Gastroesophageal sphincter (tissue), 4 donors: ENCODE data around the gene REPIN1. TPM values are rescaled to one million over a fixed set of nuclear protein-coding genes. Genes with fewer than 3 reads are reported as not detected.

Experiments
- ATAC-seq: fragments of 150-250 bp; one replicate; pipeline ENCODE4 v1.9.1; 2016; ENCODE audit warnings: mild to moderate bottlenecking, moderate library complexity
- H3K27ac ChIP-seq, 4 donors: fragments of 200-600 bp; sonication (generic) in 3 of 4; 1 replicate in 3 of 4; 2 replicates in 1 of 4; pipeline ENCODE4 v1.5.1; 2016 to 2019
- H3K27me3 ChIP-seq: fragments of 200-600 bp; sonication (generic); one replicate; pipeline ENCODE4 v1.5.1; 2019
- H3K36me3 ChIP-seq, 2 donors: fragments of 200-600 bp; sonication (generic); one replicate each; pipeline ENCODE4 v1.5.1; 2019; ENCODE audit warnings: control low read depth in 1 of 2
- H3K4me1 ChIP-seq, 3 donors: fragments of 200-600 bp; sonication (generic); 1 replicate in 2 of 3; 2 replicates in 1 of 3; pipeline ENCODE4 v1.5.1; 2016 to 2019; ENCODE audit warnings: control low read depth in 2 of 3
- H3K4me3 ChIP-seq, 2 donors: fragments of 200-600 bp; sonication (generic); one replicate each; pipeline ENCODE4 v1.5.1; 2019; ENCODE audit warnings: mild to moderate bottlenecking in 1 of 2, moderate library complexity in 1 of 2
- H3K9me3 ChIP-seq, 3 donors: fragments of 200-600 bp; sonication (generic); one replicate each; pipeline ENCODE4 v1.5.1; 2017 to 2019; ENCODE audit warnings: control low read depth in 2 of 3
- EP300 ChIP-seq: sonication (generic); formaldehyde crosslinking; IDR thresholded peaks from one replicate; pipeline ENCODE4 v1.6.1; 2017; ENCODE audit warnings: antibody characterized with exemption, mild to moderate bottlenecking
- POLR2A ChIP-seq, 2 donors: fragments of 450-650 bp; IDR thresholded peaks; one replicate each; pipeline ENCODE4 v1.6.1; 2017; ENCODE audit warnings: antibody characterized with exemption in 2 of 2, mild to moderate bottlenecking in 2 of 2, moderate library complexity in 1 of 2
- POLR2AphosphoS5 ChIP-seq: sonication (generic); formaldehyde crosslinking; IDR thresholded peaks from one replicate; pipeline ENCODE4 v1.6.1; 2017; ENCODE audit warnings: antibody characterized with exemption
- WGBS, 2 donors: methylation state at CpG; one replicate each; pipeline ENCODE4 v1.1.5; 2018; ENCODE audit warnings: low coverage in 1 of 2; 5-methylcytosine and 5-hydroxymethylcytosine counted together
- total RNA-seq, 4 donors: library from RNA; depleted of rRNA; stranded (reverse); fragments of >200 nt; gene quantifications; one replicate each; pipeline ENCODE4 v1.1.0, GENCODE V29; 2016
- TF ChIP-seq, protein P1 (sequence below), 4 experiments: fragments of 200-600 bp in 2 of 4; fragments of 450-650 bp in 2 of 4; sonication (generic) in 1 of 4; IDR thresholded peaks; one replicate each; pipeline ENCODE4 v1.5.1; 2017 to 2019; ENCODE audit warnings: antibody characterized with exemption in 4 of 4, mild to moderate bottlenecking in 2 of 4, moderate library complexity in 2 of 4

Gene REPIN1
- total RNA-seq, 4 donors from 2014 or later = 72.7 to 132 (median 102) TPM

DNA sequence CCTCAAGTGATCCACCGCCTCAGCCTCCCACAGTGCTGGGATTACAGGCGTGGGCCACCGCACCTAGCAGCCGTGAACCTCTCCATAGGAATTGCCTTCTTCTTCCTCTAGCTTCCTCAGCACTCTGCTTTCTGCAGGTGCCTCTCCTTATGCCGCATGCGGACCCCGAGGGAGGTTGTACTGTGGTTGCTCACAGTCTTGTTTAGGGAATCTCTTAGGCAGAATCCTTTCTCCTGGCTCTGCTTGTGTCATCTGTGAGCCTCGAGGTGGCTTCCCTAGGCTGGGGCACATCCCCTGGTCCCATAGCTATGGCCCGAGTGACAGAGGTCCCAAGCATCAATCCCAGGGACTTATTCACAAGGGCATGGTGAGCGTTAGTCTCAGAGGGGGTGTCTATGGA, 48.6 kb downstream of the REPIN1 start:
- H3K27me3 ChIP-seq = no peaks in the 10 kb centered on the region
- peaks cover 0 to 8% (median 0%) of the 10 kb centered on the region in 3 donors for H3K4me1 ChIP-seq
- H3K9me3 ChIP-seq = no peaks in the 10 kb centered on the region
- TF ChIP-seq EP300 = no peak
- no peak for TF ChIP-seq POLR2AphosphoS5
- H3K27ac ChIP-seq = no peak overlapping the region
- no peak overlapping the region for H3K4me3 ChIP-seq
- WGBS, 2 donors = 86% methylated on average over 2 of the region's 10 CpGs; no CpG with 5 or more reads in 1 of the 2 donors
- H3K36me3 ChIP-seq = no peaks in the 10 kb centered on the region
- ATAC-seq = no peak

DNA sequence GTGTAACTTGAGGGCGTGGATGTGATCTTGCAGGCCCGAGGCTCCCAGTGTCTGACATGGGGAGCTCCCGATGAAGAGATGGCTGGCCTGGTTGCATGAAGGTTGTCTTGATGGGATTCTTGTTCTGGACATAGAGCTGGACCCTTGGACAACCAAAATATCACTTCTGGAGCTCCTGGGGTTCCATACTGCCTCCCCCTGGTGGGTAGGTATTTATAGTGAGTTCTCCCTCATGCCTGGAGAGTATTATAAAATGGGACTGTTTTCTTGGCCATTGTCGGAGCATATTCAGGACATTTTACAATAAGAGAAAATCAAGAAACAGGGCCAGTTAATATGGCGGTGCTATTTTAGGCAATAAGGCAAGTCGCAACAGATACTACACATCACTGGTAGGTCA, 49.2 kb downstream of the REPIN1 start:
- TF ChIP-seq EP300 = no peak
- no peak for ATAC-seq
- Histone ChIP-seq H3K4me1 (peaks cover 0 to 8% (median 0%) of the 10 kb centered on the region in 3 donors), H3K9me3 (no peaks in the 10 kb centered on the region), H3K36me3 (no peaks in the 10 kb centered on the region), H3K27me3 (no peaks in the 10 kb centered on the region), H3K27ac (no peak overlapping the region), H3K4me3 (no peak overlapping the region)
- WGBS, 2 donors = 91 to 99% methylated on average over 2 to 6 of the region's 6 CpGs

DNA sequence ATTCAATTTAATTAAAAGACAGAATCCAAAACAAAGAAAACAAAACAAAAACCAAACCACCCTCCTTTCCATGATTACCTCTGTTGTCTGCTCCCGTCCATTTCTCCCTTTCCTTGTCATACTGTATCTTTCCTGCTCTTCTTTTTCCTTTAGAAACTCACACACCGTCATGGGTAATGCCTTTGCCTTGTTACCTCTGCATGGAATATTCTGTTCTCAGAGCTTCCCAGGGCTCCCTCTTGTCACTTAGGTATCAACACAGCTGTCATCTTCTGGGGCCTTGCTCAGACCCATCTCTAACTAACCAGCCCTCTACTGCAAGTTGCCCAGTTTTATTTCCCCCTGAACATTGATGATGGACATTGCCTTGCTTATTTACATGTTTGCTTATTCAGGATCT, 51.6 kb downstream of the REPIN1 start:
- peaks cover 0 to 8% (median 0%) of the 10 kb centered on the region in 3 donors for H3K4me1 ChIP-seq
- no peak for ATAC-seq
- H3K4me3 ChIP-seq = no peak overlapping the region
- H3K9me3 ChIP-seq = no peaks in the 10 kb centered on the region
- TF ChIP-seq POLR2A (IDR thresholded peaks at IDR 0.05) (no peak), POLR2AphosphoS5 (no peak)
- no peaks in the 10 kb centered on the region for H3K36me3 ChIP-seq
- WGBS, 2 donors = 73% methylated on average over 2 of the region's 2 CpGs
- no peak overlapping the region for H3K27ac ChIP-seq
- H3K27me3 ChIP-seq = no peaks in the 10 kb centered on the region

DNA sequence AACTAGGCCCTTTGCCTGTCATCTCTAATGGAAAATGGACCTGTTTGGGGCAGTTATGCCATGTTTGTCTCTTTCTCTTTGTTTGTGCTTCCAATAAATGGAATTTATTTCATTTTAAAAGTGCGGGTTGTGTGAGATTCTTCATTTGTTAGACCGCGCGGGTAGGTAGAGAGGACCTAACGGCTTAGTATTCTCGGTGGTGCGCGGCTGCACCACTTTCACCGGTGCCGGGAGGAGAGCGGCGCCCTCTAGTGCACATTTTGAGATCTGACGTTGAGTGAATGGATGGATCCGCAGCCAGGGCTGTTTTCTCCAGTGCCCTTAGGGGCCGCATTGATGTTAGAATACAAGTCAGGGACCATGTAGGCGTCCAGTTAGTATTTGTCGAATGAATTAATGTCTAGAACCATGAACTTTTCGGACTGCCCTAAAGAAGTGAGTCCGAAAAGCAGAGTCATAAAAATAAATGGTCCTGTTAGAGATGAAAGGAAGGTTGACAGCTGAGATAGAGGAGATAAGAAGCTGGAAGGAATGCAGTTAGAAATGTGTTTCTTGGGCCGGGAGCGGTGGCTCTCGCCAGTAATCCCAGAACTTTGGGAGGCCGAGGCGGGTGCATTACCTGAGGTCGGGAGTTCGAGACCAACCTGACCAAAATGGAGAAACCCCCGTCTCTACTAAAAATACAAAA, 52.5 kb downstream of the REPIN1 start:
- H3K27ac ChIP-seq = no peak overlapping the region
- 0 to 19% methylated on average over 2 to 27 of the region's 27 CpGs for WGBS, 2 donors

DNA sequence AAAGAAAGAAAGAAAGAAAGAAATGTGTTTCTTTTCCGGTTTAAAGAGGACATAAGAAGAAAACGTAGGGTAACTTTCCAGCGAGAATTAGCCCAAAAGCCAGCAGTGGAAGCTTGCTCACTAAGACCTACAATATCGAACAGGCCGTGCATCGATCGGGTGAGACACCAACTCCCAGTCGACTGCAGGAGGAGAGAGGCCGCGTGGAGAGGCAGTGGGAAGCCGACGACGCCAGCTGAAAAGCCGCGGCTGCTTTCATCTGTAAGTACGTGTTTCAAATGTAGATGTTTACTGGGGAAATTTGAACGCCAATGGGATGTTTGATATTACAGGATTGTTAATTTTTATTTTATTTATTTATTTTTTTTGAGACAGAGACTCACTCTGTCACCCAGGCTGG, 53.2 kb downstream of the REPIN1 start:
- no peak overlapping the region for H3K27ac ChIP-seq
- no peak overlapping the region for H3K4me3 ChIP-seq
- TF ChIP-seq, protein P1, sequence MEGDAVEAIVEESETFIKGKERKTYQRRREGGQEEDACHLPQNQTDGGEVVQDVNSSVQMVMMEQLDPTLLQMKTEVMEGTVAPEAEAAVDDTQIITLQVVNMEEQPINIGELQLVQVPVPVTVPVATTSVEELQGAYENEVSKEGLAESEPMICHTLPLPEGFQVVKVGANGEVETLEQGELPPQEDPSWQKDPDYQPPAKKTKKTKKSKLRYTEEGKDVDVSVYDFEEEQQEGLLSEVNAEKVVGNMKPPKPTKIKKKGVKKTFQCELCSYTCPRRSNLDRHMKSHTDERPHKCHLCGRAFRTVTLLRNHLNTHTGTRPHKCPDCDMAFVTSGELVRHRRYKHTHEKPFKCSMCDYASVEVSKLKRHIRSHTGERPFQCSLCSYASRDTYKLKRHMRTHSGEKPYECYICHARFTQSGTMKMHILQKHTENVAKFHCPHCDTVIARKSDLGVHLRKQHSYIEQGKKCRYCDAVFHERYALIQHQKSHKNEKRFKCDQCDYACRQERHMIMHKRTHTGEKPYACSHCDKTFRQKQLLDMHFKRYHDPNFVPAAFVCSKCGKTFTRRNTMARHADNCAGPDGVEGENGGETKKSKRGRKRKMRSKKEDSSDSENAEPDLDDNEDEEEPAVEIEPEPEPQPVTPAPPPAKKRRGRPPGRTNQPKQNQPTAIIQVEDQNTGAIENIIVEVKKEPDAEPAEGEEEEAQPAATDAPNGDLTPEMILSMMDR (IDR thresholded peaks at IDR 0.05) = no peak
- TF ChIP-seq EP300 (no peak), POLR2AphosphoS5 (no peak), POLR2A (IDR thresholded peaks at IDR 0.05) (no peak)
- ATAC-seq = no peak
- no peaks in the 10 kb centered on the region for H3K36me3 ChIP-seq
- WGBS, 2 donors = 78 to 81% methylated on average over 17 of the region's 17 CpGs
- no peaks in the 10 kb centered on the region for H3K9me3 ChIP-seq
- no peaks in the 10 kb centered on the region for H3K27me3 ChIP-seq
- peaks cover 0 to 8% (median 0%) of the 10 kb centered on the region in 3 donors for H3K4me1 ChIP-seq

More for the DNA sequence above, 52.5 kb downstream of the REPIN1 start:
- no peak for TF ChIP-seq EP300
- TF ChIP-seq, protein P1 (IDR thresholded peaks at IDR 0.05) = peak; percentile 84 to 90 (median 86)
- Histone ChIP-seq H3K27me3 (no peaks in the 10 kb centered on the region), H3K36me3 (no peaks in the 10 kb centered on the region), H3K4me3 (no peak overlapping the region), H3K9me3 (no peaks in the 10 kb centered on the region), H3K4me1 (peaks cover 0 to 8% (median 0%) of the 10 kb centered on the region in 3 donors)
- peak; percentile 93 for ATAC-seq

Other genes with a start within 250 kb of the REPIN1 start
- 10 to 100 TPM in 2 of 4 donors, 1 to 10 TPM in 2; 7.1 to 25.1 (median 14.0) TPM for gene LRRC61, start 45.5 kb upstream of the REPIN1 start, total RNA-seq
- gene ACTR3C, start 45.3 kb upstream of the REPIN1 start, total RNA-seq = 1 to 10 TPM; 6.4 to 10.0 (median 8.1) TPM
- gene RARRES2, start 27.2 kb upstream of the REPIN1 start, total RNA-seq = 100 to 1,000 TPM; 152 to 341 (median 157) TPM
- 10 to 100 TPM in 2 of 4 donors, 1 to 10 TPM in 2; 5.3 to 12.5 (median 10.5) TPM for gene ZNF775, start 10.5 kb downstream of the REPIN1 start, total RNA-seq
- 10 to 100 TPM in 3 of 4 donors, 1 to 10 TPM in 1; 6.1 to 19.1 (median 12.5) TPM for gene GIMAP8, start 81.8 kb downstream of the REPIN1 start, total RNA-seq
- 10 to 100 TPM in 3 of 4 donors, 1 to 10 TPM in 1; 5.1 to 30.0 (median 17.8) TPM for gene GIMAP7, start 146.1 kb downstream of the REPIN1 start, total RNA-seq
- 10 to 100 TPM in 3 of 4 donors, 1 to 10 TPM in 1; 6.7 to 42.1 (median 26.1) TPM for gene GIMAP4, start 198.6 kb downstream of the REPIN1 start, total RNA-seq